GM21526 (cell line): ENCODE results near the gene CCND1.
"Not testable (repeated sequence)": the region's sequence is repeated elsewhere in the genome, so short reads cannot be mapped to it uniquely, and the experiment has no call there.

Source experiments
- ATAC-seq: cut with Tn5 transposase; IDR thresholded peaks from one replicate; pipeline ENCODE4 v1.9.1; 2021; ENCODE audit warnings: moderate library complexity; ENCODE audit not compliant: unreplicated experiment, low FRiP score

Gene CCND1

GRCh38 chr11:69617220-69617619 is 23.7 kb upstream of the CCND1 start:
- no peak for ATAC-seq

DNA sequence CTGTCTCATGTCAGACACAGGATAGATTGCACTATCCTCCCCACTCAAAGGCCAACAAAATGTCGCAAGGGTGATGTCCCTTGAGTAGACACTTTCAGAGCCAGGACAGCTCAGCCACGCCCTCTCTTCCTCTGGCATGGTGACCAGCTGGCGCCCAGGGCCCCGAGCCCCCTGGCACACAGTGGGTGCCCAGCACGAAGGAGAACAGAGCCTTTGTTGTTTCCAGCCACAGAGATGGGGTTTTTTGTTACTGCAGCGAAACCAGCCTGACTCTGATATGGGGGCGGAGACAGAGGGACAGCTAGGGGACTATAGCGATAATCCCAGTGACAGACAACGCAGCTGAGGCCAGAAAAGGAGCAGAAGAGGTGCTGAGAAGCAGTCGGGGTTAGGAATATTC is 23.3 kb upstream of the CCND1 start:
- no peak for ATAC-seq

- no peak for ATAC-seq
Observed at GRCh38 chr11:69618237-69618636, 22.7 kb upstream of the CCND1 start.

GRCh38 chr11:69620683-69621290 is 20.2 kb upstream of the CCND1 start:
- no peak for ATAC-seq

GRCh38 chr11:69622097-69622681 is 18.8 kb upstream of the CCND1 start:
- ATAC-seq, result not testable (repeated sequence)

GRCh38 chr11:69624293-69624692 is 16.7 kb upstream of the CCND1 start:
- ATAC-seq, result no peak

- no peak for ATAC-seq
Observed at GRCh38 chr11:69625476-69625875, 15.5 kb upstream of the CCND1 start.

DNA sequence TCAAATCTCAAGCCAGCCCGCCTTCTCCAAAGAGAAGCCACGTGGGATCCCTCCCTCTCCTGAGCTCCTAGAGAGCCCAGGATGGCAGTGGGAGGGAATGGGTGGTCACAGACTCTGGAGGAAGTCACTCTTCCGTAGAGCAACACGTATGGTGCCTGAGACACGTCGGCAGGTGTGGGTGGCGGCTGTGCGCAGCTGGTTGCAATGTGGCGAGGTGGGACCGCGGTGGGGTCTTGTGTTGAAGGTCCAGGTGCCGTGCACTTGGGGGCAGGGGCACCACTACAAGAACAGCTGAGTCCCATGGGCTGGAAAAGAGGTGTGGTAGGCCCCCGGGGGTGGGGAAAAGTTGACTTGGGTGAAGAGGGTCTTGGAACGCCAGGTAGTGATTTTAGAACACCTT is 13.4 kb upstream of the CCND1 start:
- ATAC-seq, result no peak

- no peak for ATAC-seq
Observed at GRCh38 chr11:69630017-69630416, 10.9 kb upstream of the CCND1 start.

DNA sequence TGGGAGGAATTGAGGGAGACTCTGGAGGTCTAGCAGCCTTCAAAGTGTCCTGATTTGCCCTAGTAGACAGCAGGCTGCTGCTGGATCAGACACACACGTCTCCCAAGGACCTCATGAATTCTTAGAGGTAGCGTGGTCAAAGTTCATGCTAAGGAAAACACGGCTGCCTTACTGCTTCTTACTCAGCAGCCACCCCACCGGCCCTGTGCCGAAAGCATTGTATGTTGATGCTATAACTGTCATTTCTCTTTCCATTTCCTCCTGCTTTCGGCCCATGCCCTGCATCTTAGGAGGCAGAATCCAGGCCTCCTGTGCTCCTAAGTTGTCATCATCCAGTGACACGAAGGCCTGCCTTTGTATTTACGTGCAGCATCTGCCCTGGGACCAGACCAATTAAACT is 10.5 kb upstream of the CCND1 start:
- no peak for ATAC-seq

DNA sequence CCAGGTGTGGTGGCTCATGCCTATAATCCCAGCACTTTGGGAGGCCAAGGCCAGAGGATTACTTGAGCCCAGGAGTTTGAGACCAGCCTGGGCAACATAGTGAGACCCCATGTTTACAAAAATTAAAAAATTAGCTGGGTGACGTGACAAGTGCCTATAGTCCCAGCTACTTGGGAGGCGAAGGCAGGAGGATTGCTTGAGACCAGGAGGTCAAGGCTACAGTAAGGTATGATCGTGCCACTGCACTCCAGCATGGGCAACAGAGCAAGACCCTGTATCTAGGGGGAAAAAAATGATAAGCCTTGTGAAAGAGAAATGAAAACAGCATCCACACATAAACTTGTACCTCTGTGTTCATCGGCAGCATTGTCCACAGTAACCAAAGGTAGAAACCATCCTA is 8.1 kb upstream of the CCND1 start:
- ATAC-seq, result no peak

- ATAC-seq, result no peak
Observed at GRCh38 chr11:69634069-69634468, 6.9 kb upstream of the CCND1 start.

- no peak for ATAC-seq
Observed at GRCh38 chr11:69634590-69634989, 6.4 kb upstream of the CCND1 start.

DNA sequence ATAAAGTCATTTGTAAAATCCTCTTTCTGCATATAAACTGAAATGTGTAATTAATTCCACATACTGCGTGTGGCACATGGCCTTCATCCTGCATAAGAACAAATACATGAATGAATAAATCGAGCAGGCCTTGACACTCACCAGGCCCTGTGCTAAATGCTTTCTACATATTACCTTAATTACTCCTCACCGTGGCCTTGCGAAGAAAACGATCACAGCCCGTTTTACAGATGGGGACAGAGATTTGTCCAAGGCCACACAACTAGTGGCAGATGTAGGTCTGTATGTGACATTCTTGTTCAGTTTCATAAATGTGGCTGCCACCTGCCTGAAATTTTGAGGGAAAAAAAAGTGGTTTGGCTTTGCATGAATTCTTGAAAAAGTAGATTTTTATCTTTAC is 5.8 kb upstream of the CCND1 start:
- ATAC-seq, result no peak

GRCh38 chr11:69635804-69636511 is 5.0 kb upstream of the CCND1 start:
- no peak for ATAC-seq

- no peak for ATAC-seq
Observed at GRCh38 chr11:69636512-69637197, 4.3 kb upstream of the CCND1 start.

DNA sequence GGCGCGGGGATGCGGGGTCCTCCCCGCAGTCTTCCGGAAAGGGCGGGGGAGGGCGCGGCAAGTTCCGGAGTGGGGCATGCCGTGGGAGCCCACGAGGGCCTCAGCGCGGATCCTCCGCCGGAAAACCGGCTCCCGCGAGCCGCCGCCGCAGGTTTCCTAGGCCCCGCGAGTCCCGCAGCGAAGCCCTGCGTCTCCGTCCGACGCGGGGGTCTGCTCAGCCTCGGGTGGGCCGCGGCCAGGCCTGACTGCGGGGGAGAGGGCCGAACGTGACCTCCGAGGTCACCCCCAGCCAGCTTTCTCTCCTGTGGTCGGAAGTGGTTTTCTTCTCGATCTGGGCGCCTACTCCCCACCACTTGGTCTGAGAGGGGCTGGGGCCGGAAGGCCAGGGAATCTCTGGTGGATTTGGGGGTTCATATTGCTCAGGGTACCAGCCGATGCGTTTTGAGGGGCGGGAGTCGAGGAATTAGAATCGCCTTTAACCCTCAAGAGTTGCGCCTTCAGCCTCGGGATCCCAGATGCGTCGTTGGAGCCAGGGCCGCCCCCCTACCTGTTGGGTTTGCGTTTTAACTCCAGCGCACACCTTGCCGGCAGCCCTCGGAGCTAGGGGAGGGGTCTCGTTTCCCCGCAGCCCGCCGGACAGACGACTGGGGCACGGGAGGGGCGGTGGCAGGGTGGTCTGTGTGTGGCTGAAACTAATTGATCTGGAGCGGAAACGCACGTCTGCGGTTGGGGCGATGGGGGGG is 3.6 kb upstream of the CCND1 start:
- ATAC-seq, result no peak

DNA sequence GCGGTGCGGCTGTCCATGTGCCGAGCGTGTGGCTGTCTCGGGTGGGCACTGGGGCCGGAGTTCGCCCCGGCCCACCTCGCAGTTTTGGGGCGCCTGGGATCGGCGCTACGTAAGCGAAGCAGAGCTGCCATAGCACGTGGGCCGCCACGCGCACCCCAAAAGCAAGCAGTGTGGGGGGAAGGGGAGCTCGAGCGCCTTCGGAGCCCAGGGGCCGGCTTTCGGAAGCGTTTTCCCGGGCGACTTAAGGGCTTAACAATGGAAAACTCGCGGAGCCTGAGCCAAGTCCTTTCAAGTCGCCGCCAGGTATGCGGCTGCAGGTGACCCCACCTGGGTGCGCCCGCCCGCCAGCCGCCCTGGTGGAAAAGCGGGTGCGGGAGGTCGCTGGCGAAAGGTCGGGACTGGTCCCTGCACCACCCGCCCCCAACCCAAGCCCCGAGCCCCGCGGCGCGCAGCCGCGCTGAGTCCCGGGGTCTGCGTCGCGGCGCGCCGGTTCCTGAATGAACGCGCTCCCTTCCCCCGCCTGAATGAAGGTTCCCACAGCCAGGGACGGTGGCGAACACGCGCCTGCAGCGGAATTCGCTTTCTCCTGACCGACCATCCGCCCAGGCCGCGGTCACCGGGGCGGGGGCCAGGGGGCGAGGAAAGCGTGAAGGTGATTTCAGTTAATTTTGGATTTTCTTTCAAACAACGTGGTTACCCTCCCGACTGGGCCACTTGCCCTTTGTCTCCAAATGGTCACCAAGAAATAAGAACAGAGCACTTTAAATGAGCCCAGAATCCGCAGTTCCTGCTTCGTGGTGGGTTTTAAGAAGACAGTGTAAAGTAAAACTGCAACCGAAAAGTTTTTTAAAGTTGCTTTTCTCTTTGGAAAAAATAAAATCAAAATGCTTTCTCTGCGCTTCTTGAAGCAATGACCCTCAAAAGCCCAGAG is 2.8 kb upstream of the CCND1 start:
- ATAC-seq, result no peak

GRCh38 chr11:69638941-69639681 is 1.8 kb upstream of the CCND1 start:
- no peak for ATAC-seq
